OCI-LY7 (cell line): ENCODE measurements around the gene TIMP4.

Experiments
- EZH2phosphoT487 ChIP-seq: fragments of 200-600 bp; sonication (generic); IDR thresholded peaks from 2 replicates; pipeline ENCODE4 v1.6.1; 2018; ENCODE audit warnings: low read depth, borderline replicate concordance, mild to moderate bottlenecking, mixed run types, antibody characterized with exemption, low read length, moderate library complexity, mixed read lengths
- TF ChIP-seq, protein P1 (sequence below): fragments of 200-600 bp; sonication (generic); conservative IDR thresholded peaks from 2 replicates; pipeline ENCODE4 v1.5.1; 2014; ENCODE audit warnings: mild to moderate bottlenecking, antibody characterized with exemption, low read length, moderate library complexity, mixed read lengths

GRCh38 chr3:12191559-12191958 is 32.8 kb upstream of the TIMP4 start:
- TF ChIP-seq, protein P1, sequence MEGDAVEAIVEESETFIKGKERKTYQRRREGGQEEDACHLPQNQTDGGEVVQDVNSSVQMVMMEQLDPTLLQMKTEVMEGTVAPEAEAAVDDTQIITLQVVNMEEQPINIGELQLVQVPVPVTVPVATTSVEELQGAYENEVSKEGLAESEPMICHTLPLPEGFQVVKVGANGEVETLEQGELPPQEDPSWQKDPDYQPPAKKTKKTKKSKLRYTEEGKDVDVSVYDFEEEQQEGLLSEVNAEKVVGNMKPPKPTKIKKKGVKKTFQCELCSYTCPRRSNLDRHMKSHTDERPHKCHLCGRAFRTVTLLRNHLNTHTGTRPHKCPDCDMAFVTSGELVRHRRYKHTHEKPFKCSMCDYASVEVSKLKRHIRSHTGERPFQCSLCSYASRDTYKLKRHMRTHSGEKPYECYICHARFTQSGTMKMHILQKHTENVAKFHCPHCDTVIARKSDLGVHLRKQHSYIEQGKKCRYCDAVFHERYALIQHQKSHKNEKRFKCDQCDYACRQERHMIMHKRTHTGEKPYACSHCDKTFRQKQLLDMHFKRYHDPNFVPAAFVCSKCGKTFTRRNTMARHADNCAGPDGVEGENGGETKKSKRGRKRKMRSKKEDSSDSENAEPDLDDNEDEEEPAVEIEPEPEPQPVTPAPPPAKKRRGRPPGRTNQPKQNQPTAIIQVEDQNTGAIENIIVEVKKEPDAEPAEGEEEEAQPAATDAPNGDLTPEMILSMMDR, result no peak
- no peak for TF ChIP-seq EZH2phosphoT487
